Astrocyte of the cerebellum (primary cell): ENCODE data around the gene CLDND2.

Source experiments
- DNase-seq: peaks from one replicate; pipeline ENCODE4 v3.0.0-alpha.2; 2011; ENCODE audit warnings: low read depth
- H3K4me3 ChIP-seq: 2 replicates; pipeline ENCODE4 v1.5.1; 2011; ENCODE audit warnings: mild to moderate bottlenecking, low read depth, low read length, moderate library complexity
- in situ Hi-C: cut with HindIII; loops from 2 replicates; pipeline ENCODE4 v1.10.0; 2017; ENCODE audit warnings: low sequenced_read_pairs
- TF ChIP-seq, protein P1 (sequence below): IDR thresholded peaks from 2 replicates; pipeline ENCODE4 v1.5.1; 2012; ENCODE audit warnings: low read length, low read depth, moderate library complexity, mild to moderate bottlenecking; ENCODE audit errors: missing control alignments

CLDND2 gene

GRCh38 chr19:51330366-51330765 lies 38.4 kb downstream of the CLDND2 start:
- TF ChIP-seq, protein P1, sequence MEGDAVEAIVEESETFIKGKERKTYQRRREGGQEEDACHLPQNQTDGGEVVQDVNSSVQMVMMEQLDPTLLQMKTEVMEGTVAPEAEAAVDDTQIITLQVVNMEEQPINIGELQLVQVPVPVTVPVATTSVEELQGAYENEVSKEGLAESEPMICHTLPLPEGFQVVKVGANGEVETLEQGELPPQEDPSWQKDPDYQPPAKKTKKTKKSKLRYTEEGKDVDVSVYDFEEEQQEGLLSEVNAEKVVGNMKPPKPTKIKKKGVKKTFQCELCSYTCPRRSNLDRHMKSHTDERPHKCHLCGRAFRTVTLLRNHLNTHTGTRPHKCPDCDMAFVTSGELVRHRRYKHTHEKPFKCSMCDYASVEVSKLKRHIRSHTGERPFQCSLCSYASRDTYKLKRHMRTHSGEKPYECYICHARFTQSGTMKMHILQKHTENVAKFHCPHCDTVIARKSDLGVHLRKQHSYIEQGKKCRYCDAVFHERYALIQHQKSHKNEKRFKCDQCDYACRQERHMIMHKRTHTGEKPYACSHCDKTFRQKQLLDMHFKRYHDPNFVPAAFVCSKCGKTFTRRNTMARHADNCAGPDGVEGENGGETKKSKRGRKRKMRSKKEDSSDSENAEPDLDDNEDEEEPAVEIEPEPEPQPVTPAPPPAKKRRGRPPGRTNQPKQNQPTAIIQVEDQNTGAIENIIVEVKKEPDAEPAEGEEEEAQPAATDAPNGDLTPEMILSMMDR, result no peak
- DNase-seq, result no peak
- H3K4me3 ChIP-seq, result no peak overlapping the region
- in situ Hi-C loops, result no loop called here

GRCh38 chr19:51329411-51329810 lies 39.4 kb downstream of the CLDND2 start:
- TF ChIP-seq, protein P1, result no peak
- no peak for DNase-seq
- no peak overlapping the region for H3K4me3 ChIP-seq
- in situ Hi-C loops, result no loop called here

GRCh38 chr19:51327066-51328001 lies 41.5 kb downstream of the CLDND2 start:
- no peak overlapping the region for H3K4me3 ChIP-seq
- no peak for DNase-seq
- in situ Hi-C loops, result no loop called here
- TF ChIP-seq, protein P1, result no peak

GRCh38 chr19:51326216-51327065 lies 42.4 kb downstream of the CLDND2 start:
- TF ChIP-seq, protein P1, result no peak
- in situ Hi-C loops, result no loop called here

GRCh38 chr19:51325161-51325976 lies 43.4 kb downstream of the CLDND2 start:
- in situ Hi-C loops, result no loop called here
- no peak overlapping the region for H3K4me3 ChIP-seq
- DNase-seq, result no peak
- TF ChIP-seq, protein P1, result no peak

More at GRCh38 chr19:51326216-51327065, 42.4 kb downstream of the CLDND2 start:
- H3K4me3 ChIP-seq, result no peak overlapping the region
- no peak for DNase-seq

DNA sequence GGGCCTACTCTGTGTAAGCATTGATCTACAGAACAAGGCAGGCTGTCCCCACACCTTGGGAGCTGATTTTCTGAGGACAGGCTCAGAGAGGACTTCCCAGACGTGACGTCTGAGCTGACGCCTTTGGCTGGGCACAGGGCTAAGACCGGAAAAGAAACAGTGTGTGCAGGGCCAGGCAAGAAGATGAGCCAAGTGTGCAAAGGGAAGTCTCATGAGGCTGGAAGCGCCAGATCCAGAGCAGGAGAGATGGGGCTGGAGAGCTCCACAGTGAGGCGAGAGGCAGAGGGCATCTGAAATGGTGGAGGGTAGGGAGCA lies 44.7 kb downstream of the CLDND2 start:
- no peak for DNase-seq
- TF ChIP-seq, protein P1, result no peak
- H3K4me3 ChIP-seq, result no peak overlapping the region
- in situ Hi-C loops, result no loop called here
